GM12878 (cell line): Measurements from ENCODE around the gene PARP1. TPM values are rescaled to one million over a fixed set of nuclear protein-coding genes. Genes with fewer than 3 reads are reported as not detected.

Source experiments
- ATAC-seq: fragments of 200-7000 bp; cut with Tn5 transposase; 3 replicates; pipeline ENCODE4 v1.9.1; 2020; ENCODE audit warnings: mild to moderate bottlenecking, moderate library complexity
- BruUV-seq: library from RNA; stranded (reverse); fragments of 400-500 nt; replicated peaks from 2 replicates; lab custom pipeline; 2021; lab: Mats Ljungman, UMichigan
- CTCF ChIA-PET: fragments of 300-600 bp; sonication (Branson Sonifier 250); formaldehyde crosslinking; extraction: SDS; loops from one replicate; lab custom pipeline; 2021; ENCODE audit warnings: inconsistent platforms; lab: Yijun Ruan, JAX
- POLR2A ChIA-PET: fragments of 350-600 bp; formaldehyde crosslinking; extraction: SDS; loops from one replicate; lab custom pipeline; 2021; ENCODE audit warnings: inconsistent platforms; lab: Charles Lee
- RAD21 ChIA-PET: fragments of 300-600 bp; sonication (Branson Sonifier 250); formaldehyde crosslinking; loops from one replicate; lab custom pipeline; 2023; ENCODE audit warnings: antibody characterized with exemption; ENCODE audit not compliant: unreplicated experiment; lab: Charles Lee
- SMC1A ChIA-PET: fragments of 300-600 bp; sonication (Branson Sonifier 250); formaldehyde crosslinking; loops from one replicate; lab custom pipeline; 2023; ENCODE audit not compliant: unreplicated experiment, uncharacterized antibody; lab: Charles Lee
- DNase-seq: peaks from one replicate; pipeline ENCODE4 v3.0.0-alpha.2; 2011; ENCODE audit warnings: low read depth, low spot score
- FAIRE-seq: peaks from 3 replicates; lab custom pipeline; 2011; peaks lifted over from hg19 to GRCh38; lab: Jason Lieb, UNC
- H2AFZ ChIP-seq: 2 replicates; pipeline ENCODE4 v1.6.0; 2011; ENCODE audit warnings: low read depth, low read length, control low read depth; ENCODE audit not compliant: control insufficient read depth
- H3K27ac ChIP-seq: 2 replicates; pipeline ENCODE4 v1.5.1; 2011; ENCODE audit warnings: control low read depth; ENCODE audit not compliant: control insufficient read depth, insufficient read depth
- H3K27me3 ChIP-seq, 2 experiments: replicated peaks in 1 of 2; 2 replicates each; pipeline versions ENCODE4 v1.6.0 to v1.6.1; 2011; ENCODE audit warnings: low read length in 1 of 2; ENCODE audit not compliant: control insufficient read depth in 2 of 2, insufficient read depth in 2 of 2
- H3K36me3 ChIP-seq, 2 experiments: 2 replicates each; pipeline ENCODE4 v1.5.1; 2011; ENCODE audit warnings: low read length in 1 of 2; ENCODE audit not compliant: control insufficient read depth in 2 of 2, insufficient read depth in 2 of 2
- H3K4me1 ChIP-seq: 2 replicates; pipeline ENCODE4 v1.6.1; 2011; ENCODE audit warnings: mild to moderate bottlenecking, low read length, moderate library complexity, mixed read lengths; ENCODE audit not compliant: control insufficient read depth, insufficient read depth
- H3K4me2 ChIP-seq: 2 replicates; pipeline ENCODE4 v1.6.0; 2011; ENCODE audit warnings: control low read depth; ENCODE audit not compliant: control insufficient read depth, insufficient read depth
- H3K4me3 ChIP-seq: fragments of 200-600 bp; sonication (generic); 2 replicates; pipeline ENCODE4 v1.5.1; 2016
- H3K79me2 ChIP-seq: 2 replicates; pipeline ENCODE4 v1.6.0; 2011; ENCODE audit warnings: low read length; ENCODE audit not compliant: control insufficient read depth, insufficient read depth
- H3K9ac ChIP-seq: 2 replicates; pipeline ENCODE4 v1.8.0; 2011; ENCODE audit warnings: low read length, control low read depth, mixed read lengths; ENCODE audit not compliant: control insufficient read depth, insufficient read depth
- H3K9me3 ChIP-seq: replicated peaks from 3 replicates; pipeline ENCODE4 v1.5.1; 2011; ENCODE audit warnings: mild to moderate bottlenecking, low read length; ENCODE audit not compliant: control insufficient read depth, insufficient read depth
- H4K20me1 ChIP-seq: 2 replicates; pipeline ENCODE4 v1.6.0; 2011; ENCODE audit not compliant: control insufficient read depth, insufficient read depth
- CBX3 ChIP-seq: fragments of 200-600 bp; sonication (generic); IDR thresholded peaks from 2 replicates; pipeline ENCODE4 v1.6.1; 2016; ENCODE audit warnings: low read depth, borderline replicate concordance
- EZH2 ChIP-seq: IDR thresholded peaks from 2 replicates; pipeline ENCODE4 v1.6.1; 2012; ENCODE audit warnings: low read depth, mild to moderate bottlenecking, control low read depth, inconsistent platforms, low read length, borderline replicate concordance; ENCODE audit not compliant: control insufficient read depth
- JUND ChIP-seq: IDR thresholded peaks from 2 replicates; pipeline ENCODE4 v1.6.1; 2012; ENCODE audit warnings: low read depth, mild to moderate bottlenecking, low read length, improper control_type of control experiment, moderate library complexity
- MXI1 ChIP-seq: fragments of 150-350 bp; IDR thresholded peaks from 2 replicates; pipeline ENCODE4 v1.6.1; 2011; ENCODE audit warnings: low read depth, mild to moderate bottlenecking, inconsistent platforms, low read length, improper control_type of control experiment
- WGBS: methylation state at CpG from one replicate; pipeline ENCODE4 v1.1.6; 2016; ENCODE audit warnings: low lambda C conversion rate; ENCODE audit not compliant: insufficient replicate concordance, insufficient coverage; ENCODE audit errors: missing lambda C conversion rate; 5-methylcytosine and 5-hydroxymethylcytosine counted together
- in situ Hi-C: fragments of 300-500 bp; cut with MboI; formaldehyde crosslinking; loops from 9 replicates; pipeline ENCODE4 v1.14.3; 2018; ENCODE audit warnings: mixed read lengths
- intact Hi-C: fragments of 100-400 bp; cut with micrococcal nuclease; formaldehyde crosslinking; loops from one replicate; pipeline ENCODE4 v1.14.2; 2022; ENCODE audit not compliant: unreplicated experiment
- polyA plus RNA-seq, 11 experiments: library from polyadenylated mRNA; depleted of rRNA in 4 of 11; unstranded in 6 of 11; stranded (reverse) in 5 of 11; fragments of >200 nt; fragmentation: Nextera tagmentation in 4 of 11; fragmentation: Illumina TruSeq in 1 of 11; extraction: Ambion mirVana in 4 of 11; extraction: Trizol in 1 of 11; gene quantifications; 1 replicate in 1 of 11; 2 replicates in 10 of 11; pipeline versions ENCODE4 v1.2.1 to v1.2.3, GENCODE V29; 2011 to 2016; ENCODE audit warnings: inconsistent platforms in 2 of 11, missing spikeins in 2 of 11, low read depth in 1 of 11
- total RNA-seq, 4 experiments: library from RNA; depleted of rRNA in 3 of 4; stranded (reverse); fragments of >200 nt in 3 of 4; fragmentation: Illumina TruSeq in 1 of 4; extraction: Trizol in 1 of 4; gene quantifications; 2 replicates each; pipeline versions ENCODE4 v1.2.1 to v1.2.3, GENCODE V29; 2013 to 2021
- TF ChIP-seq, protein P1 (sequence below): IDR thresholded peaks from 2 replicates; pipeline ENCODE4 v1.6.1; 2012; ENCODE audit warnings: low read depth, low read length, improper control_type of control experiment
- TF ChIP-seq, protein P2 (sequence below): fragments of 450-650 bp; IDR thresholded peaks from 2 replicates; pipeline ENCODE4 v1.6.1; 2016; ENCODE audit warnings: mild to moderate bottlenecking, moderate library complexity, borderline replicate concordance

The PARP1 gene
- total and polyA plus RNA-seq, 10 of the 15 experiments (the other 5 are each of a cell fraction or from before 2014, with no cell fraction given), result 113 to 287 (median 265) TPM

GRCh38 chr1:226443033-226443432 is 35.1 kb upstream of the PARP1 start:
- ChIA-PET RAD21 (interaction anchor here (2.3 kb wide), 1 partner anchor 18 kb away, joined by 17 read pairs; no protein-coding TSS in a partner anchor), POLR2A (interaction anchor here (0.6 kb wide), 1 partner anchor 14 kb away, joined by 9 read pairs; no protein-coding TSS in a partner anchor), SMC1A (interaction anchor here (2.3 kb wide), 1 partner anchor 18 kb away, joined by 15 read pairs; no protein-coding TSS in a partner anchor), CTCF (interaction anchor here (1.5 kb wide), 1 partner anchor 35 kb away, joined by 8 read pairs; the partner anchor contains the start of gene PARP1)
- in situ Hi-C loops (no loop called here), intact Hi-C loops (no loop called here)
- Histone ChIP-seq H3K4me1 (peaks cover 17% of the 10 kb centered on the region), H3K27me3 (peaks cover 0 to under 1% of the 10 kb centered on the region in 2 experiments; a peak in 1 of 4 replicates), H3K36me3 (no peaks in the 10 kb centered on the region), H3K9me3 (no peaks in the 10 kb centered on the region), H3K9ac (no peak overlapping the region), H2AFZ (no peak overlapping the region), H4K20me1 (no peaks in the 10 kb centered on the region), H3K4me2 (no peak overlapping the region), H3K79me2 (no peaks in the 10 kb centered on the region), H3K27ac (no peak overlapping the region), H3K4me3 (no peak overlapping the region)
- no TSS peak for BruUV-seq
- no peak for ATAC-seq
- TF ChIP-seq EZH2 (no peak), CBX3 (no peak), JUND (no peak), MXI1 (no peak)
- TF ChIP-seq, protein P1, sequence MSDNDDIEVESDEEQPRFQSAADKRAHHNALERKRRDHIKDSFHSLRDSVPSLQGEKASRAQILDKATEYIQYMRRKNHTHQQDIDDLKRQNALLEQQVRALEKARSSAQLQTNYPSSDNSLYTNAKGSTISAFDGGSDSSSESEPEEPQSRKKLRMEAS, result no peak
- TF ChIP-seq, protein P2, sequence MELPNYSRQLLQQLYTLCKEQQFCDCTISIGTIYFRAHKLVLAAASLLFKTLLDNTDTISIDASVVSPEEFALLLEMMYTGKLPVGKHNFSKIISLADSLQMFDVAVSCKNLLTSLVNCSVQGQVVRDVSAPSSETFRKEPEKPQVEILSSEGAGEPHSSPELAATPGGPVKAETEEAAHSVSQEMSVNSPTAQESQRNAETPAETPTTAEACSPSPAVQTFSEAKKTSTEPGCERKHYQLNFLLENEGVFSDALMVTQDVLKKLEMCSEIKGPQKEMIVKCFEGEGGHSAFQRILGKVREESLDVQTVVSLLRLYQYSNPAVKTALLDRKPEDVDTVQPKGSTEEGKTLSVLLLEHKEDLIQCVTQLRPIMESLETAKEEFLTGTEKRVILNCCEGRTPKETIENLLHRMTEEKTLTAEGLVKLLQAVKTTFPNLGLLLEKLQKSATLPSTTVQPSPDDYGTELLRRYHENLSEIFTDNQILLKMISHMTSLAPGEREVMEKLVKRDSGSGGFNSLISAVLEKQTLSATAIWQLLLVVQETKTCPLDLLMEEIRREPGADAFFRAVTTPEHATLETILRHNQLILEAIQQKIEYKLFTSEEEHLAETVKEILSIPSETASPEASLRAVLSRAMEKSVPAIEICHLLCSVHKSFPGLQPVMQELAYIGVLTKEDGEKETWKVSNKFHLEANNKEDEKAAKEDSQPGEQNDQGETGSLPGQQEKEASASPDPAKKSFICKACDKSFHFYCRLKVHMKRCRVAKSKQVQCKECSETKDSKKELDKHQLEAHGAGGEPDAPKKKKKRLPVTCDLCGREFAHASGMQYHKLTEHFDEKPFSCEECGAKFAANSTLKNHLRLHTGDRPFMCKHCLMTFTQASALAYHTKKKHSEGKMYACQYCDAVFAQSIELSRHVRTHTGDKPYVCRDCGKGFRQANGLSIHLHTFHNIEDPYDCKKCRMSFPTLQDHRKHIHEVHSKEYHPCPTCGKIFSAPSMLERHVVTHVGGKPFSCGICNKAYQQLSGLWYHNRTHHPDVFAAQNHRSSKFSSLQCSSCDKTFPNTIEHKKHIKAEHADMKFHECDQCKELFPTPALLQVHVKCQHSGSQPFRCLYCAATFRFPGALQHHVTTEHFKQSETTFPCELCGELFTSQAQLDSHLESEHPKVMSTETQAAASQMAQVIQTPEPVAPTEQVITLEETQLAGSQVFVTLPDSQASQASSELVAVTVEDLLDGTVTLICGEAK, result no peak
- DNase-seq, result no peak
- 82% methylated on average over 6 of the region's 6 CpGs for WGBS
- no peak for FAIRE-seq
